Erythroblast (primary cell): ENCODE results near the gene SFXN1.

ENCODE experiments used
- GATA1 ChIP-seq: IDR thresholded peaks from 2 replicates; pipeline ENCODE4 v1.6.1; 2011; ENCODE audit warnings: low read depth, mild to moderate bottlenecking, control low read depth, low read length, moderate library complexity
- POLR2A ChIP-seq: IDR thresholded peaks from 2 replicates; pipeline ENCODE4 v1.6.1; 2011; ENCODE audit warnings: mild to moderate bottlenecking, low read length

DNA sequence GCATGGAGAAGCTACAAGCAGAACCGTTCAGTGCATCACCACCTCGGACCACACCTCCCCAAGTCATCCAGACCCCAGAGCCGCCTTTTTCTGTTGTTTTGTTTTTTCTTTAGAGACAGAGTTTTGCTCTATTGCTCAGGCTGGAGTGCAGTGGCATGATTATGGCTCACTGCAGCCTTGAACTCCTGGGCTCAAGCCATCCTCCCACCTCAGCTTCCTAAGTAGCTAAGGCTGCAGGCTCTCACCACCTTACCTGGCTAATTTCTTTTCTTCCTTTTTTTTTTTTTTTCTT, 13.5 kb upstream of the SFXN1 start:
- TF ChIP-seq POLR2A = no peak
- TF ChIP-seq GATA1 = no peak
